ENCODE data around the gene DNAAF5. TPM values are rescaled to one million over a fixed set of nuclear protein-coding genes. Genes with fewer than 3 reads are reported as not detected.

DNAAF5 gene
- total and polyA plus RNA-seq, 2 of the 13 experiments (the other 11 are each of a cell fraction or from before 2014, with no cell fraction given) = 11.9 to 21.5 TPM

DNA sequence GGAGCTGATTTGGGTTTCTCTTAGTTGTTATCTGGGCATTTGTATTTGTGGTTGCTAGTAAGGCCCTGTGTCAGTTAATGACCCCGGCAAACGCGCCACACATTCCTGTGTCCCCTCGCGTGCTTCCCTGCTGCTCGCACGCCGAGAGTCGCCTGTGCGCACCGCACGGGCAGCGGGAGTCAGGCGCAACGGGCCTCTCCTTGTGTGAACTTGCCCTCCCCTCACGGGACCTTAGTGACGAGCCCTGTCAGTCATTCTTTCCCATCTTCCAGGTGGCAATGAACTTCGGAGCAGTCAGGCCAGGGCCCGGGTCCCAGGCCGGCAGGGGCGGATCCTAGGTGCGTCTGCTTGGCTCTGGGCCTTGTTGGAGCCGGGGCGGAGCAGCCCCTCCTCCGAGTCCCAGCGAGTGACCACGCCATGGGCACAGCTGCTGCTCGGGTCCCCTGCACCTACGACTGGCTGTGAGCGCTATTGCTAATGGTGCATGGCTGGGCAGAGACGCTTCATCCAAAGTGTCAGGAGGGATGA, 13.0 kb downstream of the DNAAF5 start:
- H3K79me2 ChIP-seq (ENCODE audit: insufficient read depth, low read length) = peaks cover 33% of the 10 kb centered on the region
- H3K4me3 ChIP-seq (replicated peaks in 1 of 3; ENCODE audit: insufficient read depth in 1 of 3, low read depth in 2 of 3, low read length in 3 of 3) = no peak overlapping the region
- in situ Hi-C loops (cut with HindIII; ENCODE audit: extremely low pct_ligation_motif_present, low pct_unique_long_range_greater_than_20kb) (no loop called here), intact Hi-C loops (cut with micrococcal nuclease; ENCODE audit: unreplicated experiment) (no loop called here)
- ATAC-seq (no peak), FAIRE-seq (no peak), DNase-seq (ENCODE audit: low spot score) (no peak)
- 98% methylated on average over 17 of the region's 31 CpGs for WGBS (ENCODE audit: low lambda C conversion rate)
- no peak overlapping the region for H3K27ac ChIP-seq (ENCODE audit: extremely low read length, insufficient read depth, low read length)
- no peak overlapping the region for H3K4me2 ChIP-seq (ENCODE audit: low read depth, low read length)
- H3K9ac ChIP-seq (ENCODE audit: insufficient read depth, low read depth, low read length) = no peak overlapping the region
- POLR2A ChIA-PET = no interaction called here
- peaks cover 8% of the 10 kb centered on the region for H3K9me3 ChIP-seq (ENCODE audit: low read length)
- peaks cover 15 to 49% of the 10 kb centered on the region in 2 experiments; a peak in 4 of 5 replicates for H3K36me3 ChIP-seq (replicated peaks in 1 of 2; ENCODE audit: control insufficient read depth in 1 of 2, insufficient read depth in 2 of 2, low read length in 2 of 2)
- TF ChIP-seq ZNF660 (CRISPR knock-in tag; IDR thresholded peaks at IDR 0.05; ENCODE audit: borderline replicate concordance, low read depth) (no peak), ZBTB7A (CRISPR knock-in tag; IDR thresholded peaks at IDR 0.05) (no peak), ZNF709 (CRISPR knock-in tag; IDR thresholded peaks at IDR 0.05) (no peak), ZNF644 (CRISPR knock-in tag; IDR thresholded peaks at IDR 0.05; ENCODE audit: low read depth) (no peak), ADNP (CRISPR knock-in tag; IDR thresholded peaks at IDR 0.05) (no peak), ZNF652 (CRISPR knock-in tag; IDR thresholded peaks at IDR 0.05; ENCODE audit: borderline replicate concordance, low read depth) (no peak), MED13 (CRISPR knock-in tag; IDR thresholded peaks at IDR 0.05) (no peak)
- TF ChIP-seq, protein P1, sequence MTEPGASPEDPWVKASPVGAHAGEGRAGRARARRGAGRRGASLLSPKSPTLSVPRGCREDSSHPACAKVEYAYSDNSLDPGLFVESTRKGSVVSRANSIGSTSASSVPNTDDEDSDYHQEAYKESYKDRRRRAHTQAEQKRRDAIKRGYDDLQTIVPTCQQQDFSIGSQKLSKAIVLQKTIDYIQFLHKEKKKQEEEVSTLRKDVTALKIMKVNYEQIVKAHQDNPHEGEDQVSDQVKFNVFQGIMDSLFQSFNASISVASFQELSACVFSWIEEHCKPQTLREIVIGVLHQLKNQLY (CRISPR knock-in tag; IDR thresholded peaks at IDR 0.05) = no peak
- TF ChIP-seq, protein P2, sequence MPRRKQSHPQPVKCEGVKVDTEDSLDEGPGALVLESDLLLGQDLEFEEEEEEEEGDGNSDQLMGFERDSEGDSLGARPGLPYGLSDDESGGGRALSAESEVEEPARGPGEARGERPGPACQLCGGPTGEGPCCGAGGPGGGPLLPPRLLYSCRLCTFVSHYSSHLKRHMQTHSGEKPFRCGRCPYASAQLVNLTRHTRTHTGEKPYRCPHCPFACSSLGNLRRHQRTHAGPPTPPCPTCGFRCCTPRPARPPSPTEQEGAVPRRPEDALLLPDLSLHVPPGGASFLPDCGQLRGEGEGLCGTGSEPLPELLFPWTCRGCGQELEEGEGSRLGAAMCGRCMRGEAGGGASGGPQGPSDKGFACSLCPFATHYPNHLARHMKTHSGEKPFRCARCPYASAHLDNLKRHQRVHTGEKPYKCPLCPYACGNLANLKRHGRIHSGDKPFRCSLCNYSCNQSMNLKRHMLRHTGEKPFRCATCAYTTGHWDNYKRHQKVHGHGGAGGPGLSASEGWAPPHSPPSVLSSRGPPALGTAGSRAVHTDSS (CRISPR knock-in tag; conservative IDR thresholded peaks at IDR 0.05) = no peak
- TF ChIP-seq, protein P3, sequence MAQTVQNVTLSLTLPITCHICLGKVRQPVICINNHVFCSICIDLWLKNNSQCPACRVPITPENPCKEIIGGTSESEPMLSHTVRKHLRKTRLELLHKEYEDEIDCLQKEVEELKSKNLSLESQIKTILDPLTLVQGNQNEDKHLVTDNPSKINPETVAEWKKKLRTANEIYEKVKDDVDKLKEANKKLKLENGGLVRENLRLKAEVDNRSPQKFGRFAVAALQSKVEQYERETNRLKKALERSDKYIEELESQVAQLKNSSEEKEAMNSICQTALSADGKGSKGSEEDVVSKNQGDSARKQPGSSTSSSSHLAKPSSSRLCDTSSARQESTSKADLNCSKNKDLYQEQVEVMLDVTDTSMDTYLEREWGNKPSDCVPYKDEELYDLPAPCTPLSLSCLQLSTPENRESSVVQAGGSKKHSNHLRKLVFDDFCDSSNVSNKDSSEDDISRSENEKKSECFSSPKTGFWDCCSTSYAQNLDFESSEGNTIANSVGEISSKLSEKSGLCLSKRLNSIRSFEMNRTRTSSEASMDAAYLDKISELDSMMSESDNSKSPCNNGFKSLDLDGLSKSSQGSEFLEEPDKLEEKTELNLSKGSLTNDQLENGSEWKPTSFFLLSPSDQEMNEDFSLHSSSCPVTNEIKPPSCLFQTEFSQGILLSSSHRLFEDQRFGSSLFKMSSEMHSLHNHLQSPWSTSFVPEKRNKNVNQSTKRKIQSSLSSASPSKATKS (CRISPR knock-in tag; IDR thresholded peaks at IDR 0.05) = no peak
- TF ChIP-seq, protein P4, sequence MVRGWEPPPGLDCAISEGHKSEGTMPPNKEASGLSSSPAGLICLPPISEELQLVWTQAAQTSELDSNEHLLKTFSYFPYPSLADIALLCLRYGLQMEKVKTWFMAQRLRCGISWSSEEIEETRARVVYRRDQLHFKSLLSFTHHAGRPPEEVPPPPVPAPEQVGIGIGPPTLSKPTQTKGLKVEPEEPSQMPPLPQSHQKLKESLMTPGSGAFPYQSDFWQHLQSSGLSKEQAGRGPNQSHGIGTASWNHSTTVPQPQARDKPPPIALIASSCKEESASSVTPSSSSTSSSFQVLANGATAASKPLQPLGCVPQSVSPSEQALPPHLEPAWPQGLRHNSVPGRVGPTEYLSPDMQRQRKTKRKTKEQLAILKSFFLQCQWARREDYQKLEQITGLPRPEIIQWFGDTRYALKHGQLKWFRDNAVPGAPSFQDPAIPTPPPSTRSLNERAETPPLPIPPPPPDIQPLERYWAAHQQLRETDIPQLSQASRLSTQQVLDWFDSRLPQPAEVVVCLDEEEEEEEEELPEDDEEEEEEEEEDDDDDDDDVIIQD (CRISPR knock-in tag; IDR thresholded peaks at IDR 0.05; ENCODE audit: low read depth) = no peak
- H2AFZ ChIP-seq (ENCODE audit: low read length) = no peak overlapping the region
- CTCF ChIA-PET (ENCODE audit: low intra/inter-chr PET ratio, low total read pairs) = no interaction called here
- H3K4me1 ChIP-seq (ENCODE audit: insufficient read depth, low read length) = no peaks in the 10 kb centered on the region
- BruUV-seq (replicated peaks) = no TSS peak
- no peaks in the 10 kb centered on the region for H4K20me1 ChIP-seq (ENCODE audit: insufficient read depth, low read length)
- H3K27me3 ChIP-seq (ENCODE audit: control insufficient read depth in 1 of 2, insufficient read depth in 2 of 2, low read length in 2 of 2) = no peaks in the 10 kb centered on the region

All from HepG2 (cell line).